ENCODE results near the gene PSMD6. TPM values are rescaled to one million over a fixed set of nuclear protein-coding genes. Genes with fewer than 3 reads are reported as not detected.

Gene PSMD6
- total and polyA plus RNA-seq, 2 donors (not counting 3 experiments of a cell fraction or from before 2014, with no cell fraction given) = 53.7 to 90.8 TPM

DNA sequence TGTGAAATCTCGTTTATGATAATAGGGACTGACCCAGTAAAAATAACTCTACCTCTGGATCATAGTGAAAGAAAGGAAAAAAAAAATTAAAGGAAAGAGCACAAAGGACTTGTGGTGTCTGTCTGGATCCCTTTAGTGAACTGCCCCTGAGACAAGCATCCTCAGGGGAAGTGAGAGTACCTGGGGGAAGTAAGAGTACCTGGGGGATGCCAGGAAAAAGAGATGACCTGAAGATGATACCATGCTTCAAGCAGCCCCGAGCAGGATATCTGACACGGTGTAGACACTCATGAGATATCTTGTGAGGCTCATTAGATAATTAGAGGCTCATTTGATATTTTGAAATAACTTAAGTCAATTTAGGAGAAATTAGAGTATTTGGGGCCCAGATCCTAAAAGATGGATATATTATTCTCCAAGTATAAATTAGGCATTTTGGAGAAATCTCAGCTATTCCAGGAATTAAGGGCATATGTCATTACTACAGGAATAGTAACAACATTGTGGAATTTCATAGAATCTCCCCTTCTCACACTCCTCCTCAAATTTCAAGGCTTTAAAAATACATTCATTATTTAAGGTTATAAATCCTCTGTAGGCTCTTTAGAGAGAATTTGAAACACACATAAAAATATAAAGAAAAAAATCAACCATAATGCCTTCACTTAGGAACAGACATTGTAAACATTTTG, 36.3 kb upstream of the PSMD6 start:
- Histone ChIP-seq H3K9me1 (replicated peaks; ENCODE audit: control insufficient read depth, extremely low read depth, insufficient read depth, low read length) (no peaks in the 10 kb centered on the region), H3K4me2 (ENCODE audit: insufficient read depth, low read length) (no peak overlapping the region), H2AFZ (ENCODE audit: low read depth, low read length) (no peak overlapping the region), H3K36me3 (ENCODE audit: control insufficient read depth in 2 of 2, extremely low read depth in 1 of 2, insufficient read depth in 2 of 2, low read length in 2 of 2) (no peaks in the 10 kb centered on the region), H3K27ac (ENCODE audit: insufficient read depth, low read depth, low read length) (no peak overlapping the region), H3K9me3 (replicated peaks; ENCODE audit: control insufficient read depth, insufficient read depth, low read length) (no peaks in the 10 kb centered on the region), H3K4me3 (replicated peaks in 1 of 3; ENCODE audit: insufficient read depth in 1 of 3, low read depth in 1 of 3, low read length in 3 of 3) (no peak overlapping the region), H3K9ac (replicated peaks; ENCODE audit: extremely low read depth, insufficient read depth, low read length) (no peak overlapping the region), H4K20me1 (replicated peaks; ENCODE audit: control insufficient read depth, extremely low read depth, insufficient read depth, low read length) (no peaks in the 10 kb centered on the region), H3K27me3 (ENCODE audit: control insufficient read depth in 2 of 2, insufficient read depth in 2 of 2, low read length in 2 of 2) (peaks cover 18 to 31% of the 10 kb centered on the region in 2 experiments), H3K79me2 (ENCODE audit: control insufficient read depth, insufficient read depth, low read length) (no peaks in the 10 kb centered on the region), H3K4me1 (ENCODE audit: control insufficient read depth, extremely low read depth, insufficient read depth, low read length) (no peaks in the 10 kb centered on the region)
- intact Hi-C loops (cut with micrococcal nuclease) (no loop called here), dilution Hi-C loops (cut with MboI; ENCODE audit: extremely low pct_ligation_motif_present, low sequenced_read_pairs) (no loop called here)
- DNase-seq (ENCODE audit: low read depth, low spot score) = no peak
- TF ChIP-seq MAX (IDR thresholded peaks at IDR 0.05; ENCODE audit: insufficient read depth, insufficient read length) (no peak), POLR2A (IDR thresholded peaks at IDR 0.05; ENCODE audit: low read depth, low read length) (no peak), FOS (IDR thresholded peaks at IDR 0.05; ENCODE audit: borderline replicate concordance, insufficient read depth, low read length) (no peak), CTCF (IDR thresholded peaks at IDR 0.05; ENCODE audit: extremely low read depth in 1 of 2, insufficient read depth in 1 of 2, low read depth in 1 of 2, low read length in 2 of 2) (no peak), GATA2 (IDR thresholded peaks at IDR 0.05; ENCODE audit: insufficient read depth, insufficient read length, low read depth, low read length) (no peak), MYC (IDR thresholded peaks at IDR 0.05; ENCODE audit: low read depth, low read length) (no peak), EZH2 (IDR thresholded peaks at IDR 0.05; ENCODE audit: borderline replicate concordance, low read depth, low read length, severe bottlenecking) (no peak), POLR2AphosphoS5 (IDR thresholded peaks at IDR 0.05; ENCODE audit: insufficient read depth, low read depth, low read length) (no peak), JUN (IDR thresholded peaks at IDR 0.05; ENCODE audit: borderline replicate concordance, insufficient read depth, insufficient read length, low read depth) (no peak)
- BruUV-seq (replicated peaks) = no TSS peak
- FAIRE-seq = no peak
- POLR2A ChIA-PET = no interaction called here
- CTCF ChIA-PET = no interaction called here

Data from endothelial cell of umbilical vein (primary cell).